ENCODE measurements around the gene TMBIM1. TPM values are rescaled to one million over a fixed set of nuclear protein-coding genes. Genes with fewer than 3 reads are reported as not detected.

Gene TMBIM1
- total RNA-seq, 4 donors from 2014 or later: 131 to 238 (median 197) TPM

- no peak for DNase-seq (ENCODE audit: extremely low spot score)
- Histone ChIP-seq H3K9me3 (no peaks in the 10 kb centered on the region), H3K4me3 (no peak overlapping the region), H3K27me3 (no peaks in the 10 kb centered on the region), H3K36me3 (peaks cover 41 to 94% (median 76%) of the 10 kb centered on the region in 4 donors), H3K27ac (replicated peaks in 1 of 4) (peak overlapping the region; percentile 49 to 66 (median 60)), H3K4me1 (peaks cover 29 to 52% (median 42%) of the 10 kb centered on the region in 4 donors)
- intact Hi-C loops (cut with DNase I): no loop called here
- no peak for TF ChIP-seq CTCF (IDR thresholded peaks at IDR 0.05)
- no peak for TF ChIP-seq POLR2AphosphoS5 (IDR thresholded peaks at IDR 0.05)
- TF ChIP-seq POLR2A (IDR thresholded peaks at IDR 0.05; ENCODE audit: low read depth): no peak
- no peak for TF ChIP-seq EP300 (IDR thresholded peaks at IDR 0.05)
- 80% methylated on average over 4 of the region's 4 CpGs for whole genome bisulfite sequencing
Measured at GRCh38 chr2:218229851-218230250, 62.5 kb downstream of the TMBIM1 start.

GRCh38 chr2:218229239-218229638, 63.1 kb downstream of the TMBIM1 start:
- H3K27ac ChIP-seq (replicated peaks in 1 of 4): peak overlapping the region; percentile 60 to 66 (median 60)
- peaks cover 29 to 57% (median 43%) of the 10 kb centered on the region in 4 donors for H3K4me1 ChIP-seq
- 28% methylated on average over 3 of the region's 3 CpGs for WGBS
- peaks cover 35 to 94% (median 73%) of the 10 kb centered on the region in 4 donors for H3K36me3 ChIP-seq
- H3K9me3 ChIP-seq: no peaks in the 10 kb centered on the region
- intact Hi-C loops (cut with DNase I): no loop called here
- no peak for TF ChIP-seq POLR2A (IDR thresholded peaks at IDR 0.05; ENCODE audit: low read depth)
- no peak for TF ChIP-seq CTCF (IDR thresholded peaks at IDR 0.05)
- no peak for TF ChIP-seq POLR2AphosphoS5 (IDR thresholded peaks at IDR 0.05)
- TF ChIP-seq EP300 (IDR thresholded peaks at IDR 0.05): no peak
- H3K4me3 ChIP-seq: no peak overlapping the region
- DNase-seq (ENCODE audit: extremely low spot score): no peak
- no peaks in the 10 kb centered on the region for H3K27me3 ChIP-seq

- Histone ChIP-seq H3K27ac (replicated peaks in 1 of 4) (peak overlapping the region; percentile 60 to 66 (median 60)), H3K27me3 (no peaks in the 10 kb centered on the region), H3K9me3 (no peaks in the 10 kb centered on the region), H3K4me3 (no peak overlapping the region), H3K36me3 (peaks cover 35 to 87% (median 72%) of the 10 kb centered on the region in 4 donors), H3K4me1 (peaks cover 34 to 60% (median 47%) of the 10 kb centered on the region in 4 donors)
- TF ChIP-seq POLR2A (IDR thresholded peaks at IDR 0.05; ENCODE audit: low read depth) (no peak), CTCF (IDR thresholded peaks at IDR 0.05) (no peak), EP300 (IDR thresholded peaks at IDR 0.05) (no peak), POLR2AphosphoS5 (IDR thresholded peaks at IDR 0.05) (no peak)
- intact Hi-C loops (cut with DNase I): no loop called here
- WGBS: 92% methylated on average over 6 of the region's 6 CpGs
- DNase-seq (ENCODE audit: extremely low spot score): no peak
Measured at GRCh38 chr2:218228366-218229090, 63.8 kb downstream of the TMBIM1 start.

- intact Hi-C loops (cut with DNase I): no loop called here
- WGBS: 83% methylated on average over 3 of the region's 3 CpGs
- TF ChIP-seq POLR2AphosphoS5 (IDR thresholded peaks at IDR 0.05): no peak
- TF ChIP-seq POLR2A (IDR thresholded peaks at IDR 0.05; ENCODE audit: low read depth): no peak
- TF ChIP-seq EP300 (IDR thresholded peaks at IDR 0.05): no peak
- TF ChIP-seq CTCF (IDR thresholded peaks at IDR 0.05): no peak
- no peak for DNase-seq (ENCODE audit: extremely low spot score)
- Histone ChIP-seq H3K27me3 (no peaks in the 10 kb centered on the region), H3K9me3 (no peaks in the 10 kb centered on the region), H3K4me1 (peaks cover 45 to 69% (median 59%) of the 10 kb centered on the region in 4 donors), H3K27ac (replicated peaks in 1 of 4) (no peak overlapping the region), H3K36me3 (peaks cover 28 to 71% (median 59%) of the 10 kb centered on the region in 4 donors), H3K4me3 (no peak overlapping the region)
Measured at GRCh38 chr2:218226903-218227302, 65.4 kb downstream of the TMBIM1 start.

Small RNAs within 50 kb of the gene (small RNA-seq; reads per million reads assigned to genes)
- 0 reads per million in 3 donors for gene MIR6810

Other genes with a start within 250 kb of the TMBIM1 start
- under 1 TPM in 1 of 4 donors, not detected in 3; 0.11 TPM for gene RUFY4, start 223.2 kb downstream of the TMBIM1 start, total RNA-seq
- 1 to 10 TPM in 1 of 4 donors, under 1 TPM in 2, not detected in 1; 0.11 to 2.8 (median 0.42) TPM for gene CXCR2, start 166.5 kb downstream of the TMBIM1 start, total RNA-seq
- gene CXCR1, start 125.5 kb downstream of the TMBIM1 start, total RNA-seq: 1 to 10 TPM in 1 of 4 donors, under 1 TPM in 1, not detected in 2; 0.13 to 4.0 TPM
- gene ARPC2, start 75.3 kb downstream of the TMBIM1 start, total RNA-seq: 100 to 1,000 TPM; 257 to 300 (median 270) TPM
- 1 to 10 TPM in 3 of 4 donors, under 1 TPM in 1; 0.42 to 4.5 (median 3.9) TPM for gene GPBAR1, start 31.5 kb downstream of the TMBIM1 start, total RNA-seq
- 100 to 1,000 TPM; 104 to 169 (median 144) TPM for gene AAMP, start 22.4 kb downstream of the TMBIM1 start, total RNA-seq
- gene PNKD, start 22.0 kb downstream of the TMBIM1 start, total RNA-seq: 10 to 100 TPM; 40.3 to 74.1 (median 56.5) TPM
- gene CATIP, start 64.4 kb upstream of the TMBIM1 start, total RNA-seq: not detected
- 10 to 100 TPM in 2 of 4 donors, 1 to 10 TPM in 2; 5.6 to 38.1 (median 20.7) TPM for gene SLC11A1, start 89.8 kb upstream of the TMBIM1 start, total RNA-seq
- 100 to 1,000 TPM; 121 to 176 (median 137) TPM for gene CTDSP1, start 107.4 kb upstream of the TMBIM1 start, total RNA-seq
- under 1 TPM in 1 of 4 donors, not detected in 3; 0.86 TPM for gene VIL1, start 126.6 kb upstream of the TMBIM1 start, total RNA-seq

Measured in esophagus muscularis mucosa (tissue), 4 donors.